ENCODE data around the gene KCNN3.
"Not testable (repeated sequence)": the region's sequence is repeated elsewhere in the genome, so short reads cannot be mapped to it uniquely, and the experiment has no call there.

KCNN3 gene

DNA sequence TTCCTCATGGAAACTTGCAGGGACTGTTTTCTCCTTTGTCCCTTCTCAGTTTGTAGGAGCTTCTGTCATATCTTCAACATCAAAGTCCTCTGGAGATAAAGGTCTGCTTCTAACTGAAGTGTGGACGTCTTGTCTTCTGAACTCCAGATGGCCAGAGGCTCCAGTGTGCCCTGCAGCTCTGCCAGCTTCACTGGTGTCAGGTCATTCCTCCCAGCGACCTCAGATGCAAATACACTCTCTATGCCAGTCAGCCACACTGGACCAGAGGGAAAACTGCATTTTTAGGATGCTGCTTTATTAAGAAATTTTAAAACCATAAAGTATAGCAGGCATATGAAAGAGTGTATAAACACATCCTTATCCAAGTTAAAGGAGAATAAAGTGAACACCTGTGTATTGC, 183.6 kb downstream of the KCNN3 start:
- DNase-seq = no peak

- no peak for DNase-seq
Observed at GRCh38 chr1:154683820-154684219, 186.3 kb downstream of the KCNN3 start.

DNA sequence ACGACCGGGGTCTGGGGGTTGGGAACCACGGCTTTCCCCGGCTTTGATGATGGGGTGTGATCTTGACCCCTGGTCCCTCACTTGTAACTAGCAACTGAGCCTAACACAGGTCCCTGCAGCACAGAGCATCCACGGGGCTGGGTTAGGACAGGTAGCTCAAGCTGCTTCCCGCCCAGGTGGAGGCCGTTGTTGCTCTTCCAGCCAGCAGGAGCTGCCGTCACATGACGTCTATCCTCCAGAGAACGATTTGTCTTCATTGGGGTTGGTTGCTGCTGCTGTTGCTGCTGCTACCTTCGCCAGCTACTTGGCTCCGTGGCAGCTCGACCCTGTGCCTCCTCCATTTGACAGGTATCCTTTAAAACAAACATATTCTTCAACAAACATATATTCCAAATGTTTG, 187.8 kb downstream of the KCNN3 start:
- no peak for DNase-seq

DNA sequence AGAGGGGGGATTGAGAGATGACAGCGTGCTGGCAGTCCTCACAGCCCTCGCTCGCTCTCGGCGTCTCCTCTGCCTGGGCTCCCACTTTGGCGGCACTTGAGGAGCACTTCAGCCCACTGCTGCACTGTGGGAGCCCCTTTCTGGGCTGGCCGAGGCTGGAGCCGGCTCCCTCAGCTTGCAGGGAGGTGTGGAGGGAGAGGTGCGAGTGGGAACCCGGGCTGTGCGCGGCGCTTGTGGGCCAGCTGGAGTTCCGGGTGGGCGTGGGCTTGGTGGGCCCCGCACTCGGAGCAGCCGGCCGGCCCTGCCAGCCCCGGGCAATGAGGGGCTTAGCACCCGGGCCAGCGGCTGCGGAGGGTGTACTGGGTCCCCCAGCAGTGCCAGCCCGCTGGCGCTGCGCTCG, 192.2 kb downstream of the KCNN3 start:
- not testable (repeated sequence) for DNase-seq

- DNase-seq = not testable (repeated sequence)
Observed at GRCh38 chr1:154676847-154677246, 193.2 kb downstream of the KCNN3 start.

GRCh38 chr1:154674456-154674855, 195.6 kb downstream of the KCNN3 start:
- not testable (repeated sequence) for DNase-seq

GRCh38 chr1:154672245-154672644, 197.8 kb downstream of the KCNN3 start:
- DNase-seq = not testable (repeated sequence)

- not testable (repeated sequence) for DNase-seq
Observed at GRCh38 chr1:154671412-154671811, 198.7 kb downstream of the KCNN3 start.

GRCh38 chr1:154670310-154671270, 199.5 kb downstream of the KCNN3 start:
- not testable (repeated sequence) for DNase-seq

- DNase-seq = peak; percentile 60
Observed at GRCh38 chr1:154669464-154670282, 200.4 kb downstream of the KCNN3 start.

DNA sequence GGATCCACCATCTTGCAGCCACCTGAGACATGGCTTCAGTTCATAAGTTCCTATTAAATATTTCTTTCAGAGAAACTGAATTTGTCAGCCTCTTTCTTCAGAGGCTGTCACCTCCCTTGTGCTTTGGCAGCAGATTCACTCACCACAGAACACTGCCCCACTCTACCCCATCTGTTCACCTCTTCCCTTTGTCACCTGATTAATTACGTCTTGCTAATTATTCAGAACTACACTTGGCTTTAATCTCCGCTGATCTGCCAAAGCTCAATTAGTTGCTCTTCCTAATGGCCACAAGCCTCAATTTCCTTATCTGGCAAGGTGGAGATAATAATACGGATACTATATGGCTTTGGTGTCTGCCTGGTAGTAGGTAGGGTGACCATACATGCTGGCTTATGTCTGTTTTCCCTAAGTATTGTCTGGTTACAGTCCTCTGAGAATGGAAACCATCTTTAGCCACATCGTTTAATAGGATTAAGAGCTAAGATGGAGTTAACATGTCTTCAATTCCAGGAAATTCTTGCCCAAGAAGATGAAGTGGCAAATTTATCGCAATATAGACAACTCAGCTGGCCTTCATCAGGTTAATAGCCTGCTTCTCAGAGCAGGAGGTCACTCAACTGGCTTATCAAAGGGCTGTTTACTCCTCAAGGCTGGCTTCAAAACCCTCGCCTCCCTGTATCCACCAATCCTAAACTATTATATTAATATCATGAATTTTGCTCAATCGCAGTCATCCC, 203.9 kb downstream of the KCNN3 start:
- no peak for DNase-seq

DNA sequence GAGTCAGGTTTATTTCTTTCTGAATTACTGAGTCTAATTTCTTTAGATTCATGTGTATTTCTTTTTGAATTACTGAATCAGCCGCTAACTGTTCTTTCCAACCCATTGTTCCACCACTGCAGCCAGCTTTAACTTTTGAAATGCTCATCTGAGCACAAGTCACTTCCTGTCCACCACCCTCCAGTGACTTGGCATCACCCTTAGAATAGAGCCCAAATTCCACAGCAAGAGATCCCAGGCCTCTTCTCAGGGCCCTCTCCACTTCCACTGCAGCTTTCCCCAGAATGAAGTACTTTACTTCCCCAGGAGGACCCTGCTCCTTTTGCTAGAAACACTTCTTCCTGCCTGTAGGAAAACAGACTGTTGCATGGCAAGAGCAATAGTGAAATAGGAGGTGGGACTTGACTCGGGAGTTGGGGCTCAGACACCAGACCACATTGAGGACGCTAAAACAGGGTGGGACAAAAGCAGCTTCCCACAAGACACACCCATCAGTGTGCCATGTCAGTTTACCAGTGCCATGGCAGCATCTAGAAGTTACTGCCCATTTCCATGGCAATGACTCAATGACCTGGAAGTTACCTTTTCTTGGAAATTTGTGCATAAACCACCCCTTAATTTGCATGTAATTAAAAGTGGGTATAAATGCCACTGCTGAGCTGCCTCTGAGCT, 205.6 kb downstream of the KCNN3 start:
- DNase-seq = no peak

- no peak for DNase-seq
Observed at GRCh38 chr1:154663471-154664060, 206.5 kb downstream of the KCNN3 start.

DNA sequence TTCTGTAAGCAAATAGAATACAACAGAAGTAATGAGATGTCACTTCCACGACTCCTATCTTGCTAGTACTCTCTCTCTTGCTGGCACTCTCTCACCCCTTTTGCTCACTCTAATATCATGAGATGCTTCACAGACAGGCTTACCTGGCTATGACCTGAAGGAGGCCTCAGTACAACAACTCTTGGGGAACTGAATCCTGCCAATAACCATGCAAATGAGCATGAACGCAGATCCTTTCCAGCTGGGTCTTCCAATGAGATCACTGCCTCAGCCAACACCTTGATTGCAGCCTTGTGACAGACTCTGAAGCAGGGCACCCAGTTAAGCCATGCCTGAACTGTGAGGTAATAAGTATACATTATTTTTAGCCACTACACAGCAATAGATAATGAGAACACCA, 209.0 kb downstream of the KCNN3 start:
- no peak for DNase-seq

GRCh38 chr1:154659823-154660592, 210.1 kb downstream of the KCNN3 start:
- DNase-seq = no peak

GRCh38 chr1:154657556-154657955, 212.5 kb downstream of the KCNN3 start:
- no peak for DNase-seq

DNA sequence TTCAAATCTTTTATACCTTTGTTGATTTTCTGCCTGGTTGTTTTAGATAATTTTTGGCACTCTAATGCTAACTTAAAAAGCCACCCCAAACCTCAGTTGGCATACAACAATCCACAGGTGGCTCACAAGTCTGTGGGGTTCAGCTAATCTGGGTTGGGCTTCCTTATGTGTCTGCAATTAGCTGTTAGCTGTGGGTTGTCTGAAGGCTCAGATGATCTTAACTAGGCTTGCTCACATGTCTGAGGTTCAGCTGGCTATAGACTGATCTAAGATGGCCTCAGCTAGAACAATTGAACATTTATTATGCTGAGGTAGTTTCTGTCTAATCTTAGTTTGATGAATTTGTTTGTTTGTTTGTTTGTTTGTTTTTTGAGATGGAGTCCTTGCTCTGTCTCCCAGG, 217.2 kb downstream of the KCNN3 start:
- DNase-seq = no peak
